ENCODE data around the gene DIPK1A.

DNA sequence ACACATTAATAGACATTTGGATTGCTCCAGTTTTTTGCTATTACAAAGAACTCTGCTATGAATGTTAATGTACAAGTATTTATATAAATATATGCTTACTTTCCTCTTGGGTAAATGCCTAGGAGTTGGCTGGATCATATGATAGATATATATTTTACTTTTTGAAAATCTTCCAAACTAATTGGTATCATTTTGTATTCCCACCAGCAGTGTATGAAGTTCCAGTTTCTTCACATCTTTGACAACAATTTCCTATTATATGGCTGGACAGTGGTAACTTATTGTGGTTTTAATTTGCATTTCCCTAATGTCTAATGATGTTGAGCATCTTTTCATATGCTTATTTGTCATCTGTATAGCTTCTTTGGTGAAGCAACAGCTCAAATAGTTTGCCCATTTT is 23.8 kb upstream of the DIPK1A start:
- TF ChIP-seq, protein P1, sequence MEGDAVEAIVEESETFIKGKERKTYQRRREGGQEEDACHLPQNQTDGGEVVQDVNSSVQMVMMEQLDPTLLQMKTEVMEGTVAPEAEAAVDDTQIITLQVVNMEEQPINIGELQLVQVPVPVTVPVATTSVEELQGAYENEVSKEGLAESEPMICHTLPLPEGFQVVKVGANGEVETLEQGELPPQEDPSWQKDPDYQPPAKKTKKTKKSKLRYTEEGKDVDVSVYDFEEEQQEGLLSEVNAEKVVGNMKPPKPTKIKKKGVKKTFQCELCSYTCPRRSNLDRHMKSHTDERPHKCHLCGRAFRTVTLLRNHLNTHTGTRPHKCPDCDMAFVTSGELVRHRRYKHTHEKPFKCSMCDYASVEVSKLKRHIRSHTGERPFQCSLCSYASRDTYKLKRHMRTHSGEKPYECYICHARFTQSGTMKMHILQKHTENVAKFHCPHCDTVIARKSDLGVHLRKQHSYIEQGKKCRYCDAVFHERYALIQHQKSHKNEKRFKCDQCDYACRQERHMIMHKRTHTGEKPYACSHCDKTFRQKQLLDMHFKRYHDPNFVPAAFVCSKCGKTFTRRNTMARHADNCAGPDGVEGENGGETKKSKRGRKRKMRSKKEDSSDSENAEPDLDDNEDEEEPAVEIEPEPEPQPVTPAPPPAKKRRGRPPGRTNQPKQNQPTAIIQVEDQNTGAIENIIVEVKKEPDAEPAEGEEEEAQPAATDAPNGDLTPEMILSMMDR (IDR thresholded peaks at IDR 0.05; ENCODE audit: low read depth, low read length): no peak
- no peak for TF ChIP-seq POLR2A (IDR thresholded peaks at IDR 0.05; ENCODE audit: extremely low read depth, insufficient read length)

All from NB4 (cell line).